GM21825 (cell line): ENCODE results near the gene INPP5E.

ENCODE experiments used
- ATAC-seq: cut with Tn5 transposase; IDR thresholded peaks from one replicate; pipeline ENCODE4 v1.9.1; 2021; ENCODE audit warnings: mild to moderate bottlenecking, moderate library complexity; ENCODE audit not compliant: unreplicated experiment

INPP5E gene

GRCh38 chr9:136439481-136440408, at the start of gene INPP5E:
INPP5E (minus strand) TSS chr9:136439845; CDS start chr9:136439419, 426 bp downstream.
- peak; percentile 62 for ATAC-seq

GRCh38 chr9:136488247-136489214, 48.9 kb upstream of the INPP5E start:
- ATAC-seq = no peak

GRCh38 chr9:136487672-136488071, 48.0 kb upstream of the INPP5E start:
- ATAC-seq = no peak

- ATAC-seq = no peak
These were observed 47.4 kb upstream of the INPP5E start for GRCh38 chr9:136486823-136487620.

GRCh38 chr9:136486131-136486530, 46.5 kb upstream of the INPP5E start:
- ATAC-seq = no peak

GRCh38 chr9:136485049-136486045, 45.7 kb upstream of the INPP5E start:
- ATAC-seq = no peak

GRCh38 chr9:136484153-136485048, 44.8 kb upstream of the INPP5E start:
- no peak for ATAC-seq

- ATAC-seq = peak; percentile 47
These were observed 44.0 kb upstream of the INPP5E start for GRCh38 chr9:136483589-136484152.

GRCh38 chr9:136482793-136483588, 43.3 kb upstream of the INPP5E start, which contains the start of gene SEC16A:
SEC16A (minus strand) TSS chr9:136483040; CDS start chr9:136477615, 5,425 bp downstream.
- peak; percentile 45 for ATAC-seq

- ATAC-seq = no peak
These were observed 42.6 kb upstream of the INPP5E start for GRCh38 chr9:136482046-136482792.

- ATAC-seq = no peak
These were observed 41.9 kb upstream of the INPP5E start for GRCh38 chr9:136481558-136481957.

GRCh38 chr9:136476369-136477150, 36.9 kb upstream of the INPP5E start:
- ATAC-seq = no peak

- ATAC-seq = no peak
These were observed 35.6 kb upstream of the INPP5E start for GRCh38 chr9:136474974-136475865.

- ATAC-seq = no peak
These were observed 34.5 kb upstream of the INPP5E start for GRCh38 chr9:136474021-136474640.
